NOMO-1 treated with DMSO at 0.1 percent for 48 hours (cell line): ENCODE data around the gene NECAB3.

ENCODE experiments used
- DNase-seq: peaks from one replicate; lab custom pipeline; 2025; ENCODE audit not compliant: unreplicated experiment; lab: John Stamatoyannopoulos, UW

NECAB3 gene

GRCh38 chr20:33666293-33667244, 7.7 kb downstream of the NECAB3 start, which contains the start of gene ACTL10:
TSS of gene ACTL10 (plus strand) at chr20:33666943. CDS start at chr20:33667498, 555 bp downstream.
- peak; percentile 99 for DNase-seq

GRCh38 chr20:33664762-33665144, 9.5 kb downstream of the NECAB3 start:
- DNase-seq: no peak

- DNase-seq: no peak
Observed at GRCh38 chr20:33664085-33664761, 10.0 kb downstream of the NECAB3 start.

- peak; percentile 83 for DNase-seq
Observed at GRCh38 chr20:33663161-33664084, 10.8 kb downstream of the NECAB3 start.

- DNase-seq: no peak
Observed at GRCh38 chr20:33662172-33662571, 12.1 kb downstream of the NECAB3 start, which contains the start of gene C20orf144. TSS of gene C20orf144 (plus strand) at chr20:33662327. CDS start at chr20:33662346, 19 bp downstream.

GRCh38 chr20:33660685-33661058, 13.6 kb downstream of the NECAB3 start:
- DNase-seq: no peak

- DNase-seq: no peak
Observed at GRCh38 chr20:33660035-33660684, 14.1 kb downstream of the NECAB3 start.

GRCh38 chr20:33659341-33660034, 14.7 kb downstream of the NECAB3 start:
- no peak for DNase-seq

- no peak for DNase-seq
Observed at GRCh38 chr20:33658929-33659328, 15.3 kb downstream of the NECAB3 start.

- no peak for DNase-seq
Observed at GRCh38 chr20:33658510-33658909, 15.7 kb downstream of the NECAB3 start.

GRCh38 chr20:33657704-33658095, 16.5 kb downstream of the NECAB3 start:
- DNase-seq: no peak

GRCh38 chr20:33656783-33657703, 17.2 kb downstream of the NECAB3 start:
- DNase-seq: no peak

GRCh38 chr20:33656010-33656782, 18.0 kb downstream of the NECAB3 start:
- no peak for DNase-seq

GRCh38 chr20:33655164-33655563, 19.1 kb downstream of the NECAB3 start:
- DNase-seq: no peak

GRCh38 chr20:33654680-33655161, 19.5 kb downstream of the NECAB3 start:
- DNase-seq: no peak

GRCh38 chr20:33653900-33654596, 20.2 kb downstream of the NECAB3 start:
- DNase-seq: no peak

- DNase-seq: peak; percentile 24
Observed at GRCh38 chr20:33653218-33653899, 20.9 kb downstream of the NECAB3 start.
